H1 (cell line): Measurements from ENCODE around the gene IYD.

Experiments used
- EP300 ChIP-seq, 2 experiments: IDR thresholded peaks; 1 replicate in 1 of 2; 2 replicates in 1 of 2; pipeline ENCODE4 v1.6.1; 2011 to 2012; ENCODE audit warnings: low read depth in 2 of 2, low read length in 2 of 2, mild to moderate bottlenecking in 2 of 2, borderline replicate concordance in 1 of 2, inconsistent platforms in 1 of 2, moderate library complexity in 1 of 2
- EZH2 ChIP-seq: fragments of 200-600 bp; sonication (generic); IDR thresholded peaks from 2 replicates; pipeline ENCODE4 v1.7.1; 2012; ENCODE audit warnings: low read depth, mild to moderate bottlenecking, moderate library complexity, low read length, inconsistent platforms; ENCODE audit not compliant: severe bottlenecking
- POLR2AphosphoS5 ChIP-seq: IDR thresholded peaks from 2 replicates; pipeline ENCODE4 v1.6.1; 2011; ENCODE audit warnings: low read depth, low read length
- RFX5 ChIP-seq: IDR thresholded peaks from 2 replicates; pipeline ENCODE4 v1.6.1; 2011; ENCODE audit warnings: low read depth, low read length, improper control_type of control experiment, borderline replicate concordance
- TAF1 ChIP-seq: IDR thresholded peaks from 2 replicates; pipeline ENCODE4 v1.6.1; 2011; ENCODE audit warnings: mild to moderate bottlenecking, low read depth, low read length
- YY1 ChIP-seq: IDR thresholded peaks from 2 replicates; pipeline ENCODE4 v1.6.1; 2011; ENCODE audit warnings: low read depth, mild to moderate bottlenecking, low read length
- TF ChIP-seq, protein P1 (sequence below): IDR thresholded peaks from 2 replicates; pipeline ENCODE4 v1.6.1; 2012; ENCODE audit warnings: low read length, inconsistent platforms
- TF ChIP-seq, protein P2 (sequence below), 3 experiments: IDR thresholded peaks; 1 replicate in 2 of 3; 2 replicates in 1 of 3; pipeline versions ENCODE4 v1.5.1 to v1.6.1; 2011; ENCODE audit warnings: low read length in 3 of 3, mild to moderate bottlenecking in 3 of 3, inconsistent platforms in 2 of 3, low read depth in 1 of 3, moderate library complexity in 1 of 3; ENCODE audit not compliant: insufficient read depth in 1 of 3; ENCODE audit errors: control extremely low read depth in 1 of 3

DNA sequence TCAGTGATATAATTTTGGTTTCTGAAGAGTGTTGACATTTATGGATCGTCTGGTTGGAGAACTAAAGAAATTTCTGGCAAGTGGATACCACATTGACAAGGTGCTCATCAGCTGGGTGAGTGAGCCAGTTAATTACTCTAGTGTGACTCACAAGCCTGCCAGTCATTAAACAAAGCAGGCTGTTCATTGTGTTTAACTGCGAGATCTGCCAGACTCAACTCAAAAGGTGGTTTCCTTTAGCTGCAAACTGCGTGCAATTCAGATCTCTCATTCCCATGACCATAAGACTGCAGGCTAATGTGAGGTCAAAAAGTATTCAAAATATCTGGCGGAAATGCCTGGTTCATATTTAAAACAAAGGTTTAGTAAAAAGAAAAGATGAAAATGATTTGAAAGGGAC, 32.5 kb upstream of the IYD start:
- TF ChIP-seq YY1: no peak
- no peak for TF ChIP-seq RFX5
- no peak for TF ChIP-seq TAF1
- TF ChIP-seq, protein P1, sequence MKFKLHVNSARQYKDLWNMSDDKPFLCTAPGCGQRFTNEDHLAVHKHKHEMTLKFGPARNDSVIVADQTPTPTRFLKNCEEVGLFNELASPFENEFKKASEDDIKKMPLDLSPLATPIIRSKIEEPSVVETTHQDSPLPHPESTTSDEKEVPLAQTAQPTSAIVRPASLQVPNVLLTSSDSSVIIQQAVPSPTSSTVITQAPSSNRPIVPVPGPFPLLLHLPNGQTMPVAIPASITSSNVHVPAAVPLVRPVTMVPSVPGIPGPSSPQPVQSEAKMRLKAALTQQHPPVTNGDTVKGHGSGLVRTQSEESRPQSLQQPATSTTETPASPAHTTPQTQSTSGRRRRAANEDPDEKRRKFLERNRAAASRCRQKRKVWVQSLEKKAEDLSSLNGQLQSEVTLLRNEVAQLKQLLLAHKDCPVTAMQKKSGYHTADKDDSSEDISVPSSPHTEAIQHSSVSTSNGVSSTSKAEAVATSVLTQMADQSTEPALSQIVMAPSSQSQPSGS: no peak
- no peak for TF ChIP-seq EP300 (IDR thresholded peaks at IDR 0.05; ENCODE audit: borderline replicate concordance in 1 of 2, low read depth in 2 of 2, low read length in 2 of 2)
- TF ChIP-seq, protein P2, sequence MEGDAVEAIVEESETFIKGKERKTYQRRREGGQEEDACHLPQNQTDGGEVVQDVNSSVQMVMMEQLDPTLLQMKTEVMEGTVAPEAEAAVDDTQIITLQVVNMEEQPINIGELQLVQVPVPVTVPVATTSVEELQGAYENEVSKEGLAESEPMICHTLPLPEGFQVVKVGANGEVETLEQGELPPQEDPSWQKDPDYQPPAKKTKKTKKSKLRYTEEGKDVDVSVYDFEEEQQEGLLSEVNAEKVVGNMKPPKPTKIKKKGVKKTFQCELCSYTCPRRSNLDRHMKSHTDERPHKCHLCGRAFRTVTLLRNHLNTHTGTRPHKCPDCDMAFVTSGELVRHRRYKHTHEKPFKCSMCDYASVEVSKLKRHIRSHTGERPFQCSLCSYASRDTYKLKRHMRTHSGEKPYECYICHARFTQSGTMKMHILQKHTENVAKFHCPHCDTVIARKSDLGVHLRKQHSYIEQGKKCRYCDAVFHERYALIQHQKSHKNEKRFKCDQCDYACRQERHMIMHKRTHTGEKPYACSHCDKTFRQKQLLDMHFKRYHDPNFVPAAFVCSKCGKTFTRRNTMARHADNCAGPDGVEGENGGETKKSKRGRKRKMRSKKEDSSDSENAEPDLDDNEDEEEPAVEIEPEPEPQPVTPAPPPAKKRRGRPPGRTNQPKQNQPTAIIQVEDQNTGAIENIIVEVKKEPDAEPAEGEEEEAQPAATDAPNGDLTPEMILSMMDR (IDR thresholded peaks at IDR 0.05; ENCODE audit: control extremely low read depth in 1 of 3, insufficient read depth in 1 of 3, low read depth in 1 of 3, low read length in 3 of 3): no peak
- TF ChIP-seq EZH2: no peak
- TF ChIP-seq POLR2AphosphoS5: no peak
